ENCODE data around the gene KCMF1. TPM values are rescaled to one million over a fixed set of nuclear protein-coding genes. Genes with fewer than 3 reads are reported as not detected.

The KCMF1 gene
- total RNA-seq, 1 donor from 2014 or later: 95.8 TPM

DNA sequence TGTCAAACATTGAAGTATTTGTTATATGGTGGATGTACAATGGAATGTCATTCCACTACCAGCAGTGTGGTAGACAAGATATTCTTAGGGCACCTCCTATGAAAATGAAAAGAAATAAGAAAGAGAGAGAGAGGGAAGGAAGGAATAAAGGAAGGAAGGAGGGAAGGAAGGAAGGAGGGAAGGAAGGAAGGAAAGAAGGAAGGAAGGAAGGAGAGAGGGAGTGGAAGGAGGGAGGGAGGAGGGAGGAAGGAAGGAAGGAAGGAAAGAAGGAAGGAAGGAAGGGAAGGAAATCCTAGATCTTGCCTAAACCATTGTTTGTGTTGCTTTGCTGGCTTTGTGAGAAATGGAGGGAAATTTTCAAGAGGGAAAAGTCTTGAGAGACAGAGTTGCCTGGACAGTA, 112.1 kb downstream of the KCMF1 start:
- Mint-ChIP-seq H3K27me3 (ENCODE audit: low read depth) (peaks cover 16% of the 10 kb centered on the region), H3K27ac (ENCODE audit: unreplicated experiment) (no peak overlapping the region), H3K4me1 (ENCODE audit: low read depth) (no peaks in the 10 kb centered on the region), H3K4me3 (ENCODE audit: unreplicated experiment) (no peak overlapping the region), H3K36me3 (ENCODE audit: low read depth) (no peaks in the 10 kb centered on the region), H3K9me3 (ENCODE audit: low read depth) (peaks cover 5% of the 10 kb centered on the region)
- TF ChIP-seq, protein P1, sequence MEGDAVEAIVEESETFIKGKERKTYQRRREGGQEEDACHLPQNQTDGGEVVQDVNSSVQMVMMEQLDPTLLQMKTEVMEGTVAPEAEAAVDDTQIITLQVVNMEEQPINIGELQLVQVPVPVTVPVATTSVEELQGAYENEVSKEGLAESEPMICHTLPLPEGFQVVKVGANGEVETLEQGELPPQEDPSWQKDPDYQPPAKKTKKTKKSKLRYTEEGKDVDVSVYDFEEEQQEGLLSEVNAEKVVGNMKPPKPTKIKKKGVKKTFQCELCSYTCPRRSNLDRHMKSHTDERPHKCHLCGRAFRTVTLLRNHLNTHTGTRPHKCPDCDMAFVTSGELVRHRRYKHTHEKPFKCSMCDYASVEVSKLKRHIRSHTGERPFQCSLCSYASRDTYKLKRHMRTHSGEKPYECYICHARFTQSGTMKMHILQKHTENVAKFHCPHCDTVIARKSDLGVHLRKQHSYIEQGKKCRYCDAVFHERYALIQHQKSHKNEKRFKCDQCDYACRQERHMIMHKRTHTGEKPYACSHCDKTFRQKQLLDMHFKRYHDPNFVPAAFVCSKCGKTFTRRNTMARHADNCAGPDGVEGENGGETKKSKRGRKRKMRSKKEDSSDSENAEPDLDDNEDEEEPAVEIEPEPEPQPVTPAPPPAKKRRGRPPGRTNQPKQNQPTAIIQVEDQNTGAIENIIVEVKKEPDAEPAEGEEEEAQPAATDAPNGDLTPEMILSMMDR (IDR thresholded peaks at IDR 0.05): no peak
- no peak for DNase-seq (ENCODE audit: low spot score)

DNA sequence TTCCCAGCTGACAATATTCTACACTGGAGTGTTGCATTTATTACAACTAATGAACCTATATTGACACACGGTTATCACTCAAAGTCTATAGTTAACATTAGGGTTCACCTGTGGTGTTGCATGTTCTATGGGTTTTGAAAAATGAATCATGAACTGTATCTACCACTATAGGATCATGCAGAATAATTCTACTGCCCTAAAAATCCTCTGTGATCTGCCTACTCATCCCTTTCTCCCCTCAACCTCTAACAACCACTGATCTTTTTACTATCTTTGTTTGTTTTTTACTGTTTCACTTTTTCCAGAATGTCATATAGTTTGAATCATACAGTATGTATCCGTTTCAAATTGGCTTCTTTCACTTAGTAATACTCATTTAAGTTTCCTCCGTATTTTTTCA, 114.6 kb downstream of the KCMF1 start:
- TF ChIP-seq, protein P1 (IDR thresholded peaks at IDR 0.05): no peak
- Mint-ChIP-seq H3K27me3 (ENCODE audit: low read depth) (peaks cover 35% of the 10 kb centered on the region), H3K27ac (ENCODE audit: unreplicated experiment) (no peak overlapping the region), H3K36me3 (ENCODE audit: low read depth) (no peaks in the 10 kb centered on the region), H3K4me3 (ENCODE audit: unreplicated experiment) (no peak overlapping the region), H3K4me1 (ENCODE audit: low read depth) (no peaks in the 10 kb centered on the region), H3K9me3 (ENCODE audit: low read depth) (peaks cover 5% of the 10 kb centered on the region)
- DNase-seq (ENCODE audit: low spot score): no peak

DNA sequence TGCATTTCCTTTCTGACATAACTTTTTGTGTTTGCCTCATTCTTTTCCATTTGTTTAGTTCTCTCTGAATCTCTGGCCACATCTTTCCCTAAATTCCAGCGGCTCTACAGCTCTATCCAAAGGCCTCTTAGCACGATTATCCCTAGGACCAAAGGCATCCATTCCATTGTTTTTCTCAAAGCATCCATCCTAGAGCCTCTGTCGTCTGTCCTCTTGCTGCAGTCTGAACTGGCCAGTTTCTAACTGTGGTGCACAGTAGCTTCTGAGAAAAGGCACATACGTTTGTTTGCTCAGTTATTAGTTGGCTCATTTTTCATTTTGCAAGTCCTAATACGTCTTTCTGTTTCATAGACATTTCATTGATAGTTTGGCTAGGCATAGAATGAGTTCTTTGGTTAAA, 116.6 kb downstream of the KCMF1 start:
- H3K36me3 Mint-ChIP-seq (ENCODE audit: low read depth): no peaks in the 10 kb centered on the region
- H3K27ac Mint-ChIP-seq (ENCODE audit: unreplicated experiment): no peak overlapping the region
- DNase-seq (ENCODE audit: low spot score): no peak
- H3K9me3 Mint-ChIP-seq (ENCODE audit: low read depth): peaks cover 3% of the 10 kb centered on the region
- H3K4me3 Mint-ChIP-seq (ENCODE audit: unreplicated experiment): no peak overlapping the region
- H3K27me3 Mint-ChIP-seq (ENCODE audit: low read depth): peaks cover 39% of the 10 kb centered on the region
- TF ChIP-seq, protein P1 (IDR thresholded peaks at IDR 0.05): no peak
- H3K4me1 Mint-ChIP-seq (ENCODE audit: low read depth): no peaks in the 10 kb centered on the region

DNA sequence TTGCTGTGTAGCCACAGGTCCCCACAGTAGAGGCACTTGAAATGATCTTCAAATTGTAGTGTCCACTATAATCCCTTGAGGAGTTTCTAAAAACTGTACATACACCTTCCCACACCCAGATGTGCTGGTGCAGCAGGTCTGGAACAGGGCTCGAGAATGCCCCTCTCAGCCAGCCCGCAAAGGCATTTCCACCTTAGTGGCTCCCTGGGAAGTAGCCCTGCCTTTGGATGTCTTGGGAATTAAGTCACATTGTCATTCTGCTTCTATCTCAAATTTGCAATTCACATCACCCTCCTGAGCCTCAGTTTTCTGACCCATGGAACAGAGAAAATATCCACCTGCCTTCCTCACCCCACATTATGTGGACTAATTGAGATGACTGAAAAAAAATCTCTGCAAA, 118.0 kb downstream of the KCMF1 start:
- DNase-seq (ENCODE audit: low spot score): no peak
- Mint-ChIP-seq H3K4me1 (ENCODE audit: low read depth) (no peaks in the 10 kb centered on the region), H3K27me3 (ENCODE audit: low read depth) (peaks cover 32% of the 10 kb centered on the region), H3K36me3 (ENCODE audit: low read depth) (no peaks in the 10 kb centered on the region), H3K4me3 (ENCODE audit: unreplicated experiment) (no peak overlapping the region), H3K9me3 (ENCODE audit: low read depth) (peaks cover 3% of the 10 kb centered on the region), H3K27ac (ENCODE audit: unreplicated experiment) (no peak overlapping the region)
- TF ChIP-seq, protein P1 (IDR thresholded peaks at IDR 0.05): no peak

DNA sequence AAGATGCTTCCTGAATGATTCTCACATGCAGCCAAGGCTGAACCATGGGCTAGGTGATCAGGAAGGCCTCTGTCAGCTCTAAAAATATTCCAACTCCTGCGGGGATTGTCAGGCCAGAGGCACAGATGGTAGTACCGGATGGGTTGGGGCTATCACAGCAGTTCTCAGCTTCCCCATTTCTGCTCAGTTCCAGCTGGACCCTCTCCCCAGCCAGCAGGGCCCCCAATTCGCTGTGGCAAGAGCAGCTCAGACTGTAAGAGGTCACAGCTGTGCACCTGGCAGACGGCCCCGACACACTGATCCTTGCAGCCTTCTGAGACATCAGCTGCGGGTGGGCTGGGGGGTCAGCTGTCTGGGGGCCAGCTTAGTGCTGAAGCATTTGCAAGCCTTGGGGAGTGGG, 118.6 kb downstream of the KCMF1 start:
- TF ChIP-seq, protein P1 (IDR thresholded peaks at IDR 0.05): no peak
- Mint-ChIP-seq H3K9me3 (ENCODE audit: low read depth) (peaks cover 3% of the 10 kb centered on the region), H3K4me3 (ENCODE audit: unreplicated experiment) (no peak overlapping the region), H3K4me1 (ENCODE audit: low read depth) (no peaks in the 10 kb centered on the region), H3K27ac (ENCODE audit: unreplicated experiment) (no peak overlapping the region), H3K27me3 (ENCODE audit: low read depth) (peaks cover 28% of the 10 kb centered on the region), H3K36me3 (ENCODE audit: low read depth) (no peaks in the 10 kb centered on the region)
- DNase-seq (ENCODE audit: low spot score): no peak
